Panc1 (cell line): ENCODE results near the gene CLK4. TPM values are rescaled to one million over a fixed set of nuclear protein-coding genes. Genes with fewer than 3 reads are reported as not detected.

ENCODE experiments used
- ATAC-seq: fragments of 200-7000 bp; cut with Tn5 transposase; 2 replicates; pipeline ENCODE4 v1.9.1; 2020; ENCODE audit warnings: mild to moderate bottlenecking, moderate library complexity
- BruUV-seq: library from RNA; stranded (reverse); fragments of 400-500 nt; replicated peaks from 2 replicates; lab custom pipeline; 2021; lab: Mats Ljungman, UMichigan
- CTCF ChIA-PET: fragments of 300-600 bp; sonication (Branson Sonifier 250); formaldehyde crosslinking; loops from one replicate; lab custom pipeline; 2022; ENCODE audit warnings: antibody characterized with exemption; lab: Charles Lee
- POLR2A ChIA-PET: fragments of 300-600 bp; sonication (Branson Sonifier 250); formaldehyde crosslinking; loops from one replicate; lab custom pipeline; 2022; ENCODE audit warnings: antibody characterized with exemption; lab: Charles Lee
- DNase-seq: peaks from one replicate; pipeline ENCODE4 v3.0.0-alpha.2; 2010; ENCODE audit warnings: low read depth, low spot score
- H3K27ac ChIP-seq: 2 replicates; pipeline ENCODE4 v1.5.1; 2011; ENCODE audit warnings: mild to moderate bottlenecking, low read length, inconsistent platforms
- H3K27me3 ChIP-seq: fragments of 200-500 bp; sonication (Bioruptor generic); 2 replicates; pipeline ENCODE4 v1.6.0; 2014; ENCODE audit warnings: low read length, inconsistent platforms; ENCODE audit not compliant: control insufficient read depth, insufficient read depth
- H3K36me3 ChIP-seq: fragments of 200-500 bp; sonication (Bioruptor generic); 2 replicates; pipeline ENCODE4 v1.5.1; 2014; ENCODE audit warnings: inconsistent platforms, mild to moderate bottlenecking, low read length, moderate library complexity; ENCODE audit not compliant: control insufficient read depth, insufficient read depth
- H3K4me1 ChIP-seq: 2 replicates; pipeline ENCODE4 v1.5.1; 2011; ENCODE audit warnings: inconsistent platforms, mild to moderate bottlenecking, low read length, moderate library complexity; ENCODE audit not compliant: control insufficient read depth, insufficient read depth
- H3K4me3 ChIP-seq, 2 experiments: 2 replicates each; pipeline ENCODE4 v1.5.1; 2011 to 2012; ENCODE audit warnings: low read depth in 2 of 2, low read length in 2 of 2, mild to moderate bottlenecking in 2 of 2, inconsistent platforms in 1 of 2, moderate library complexity in 1 of 2
- H3K9me3 ChIP-seq: fragments of 200-500 bp; sonication (Bioruptor generic); 2 replicates; pipeline ENCODE4 v1.5.1; 2014; ENCODE audit warnings: low read depth, mild to moderate bottlenecking, inconsistent platforms, low read length, moderate library complexity; ENCODE audit not compliant: control insufficient read depth, insufficient read depth
- CTCF ChIP-seq: fragments of 450-650 bp; IDR thresholded peaks from 2 replicates; pipeline ENCODE4 v1.5.1; 2017; ENCODE audit warnings: mild to moderate bottlenecking
- POLR2AphosphoS5 ChIP-seq: IDR thresholded peaks from 2 replicates; pipeline ENCODE4 v1.6.1; 2012; ENCODE audit warnings: mild to moderate bottlenecking, low read depth, low read length, moderate library complexity
- REST ChIP-seq, 2 experiments: IDR thresholded peaks; 2 replicates each; pipeline ENCODE4 v1.6.1; 2011 to 2012; ENCODE audit warnings: low read depth in 2 of 2, control low read depth in 1 of 2, low read length in 1 of 2, mild to moderate bottlenecking in 1 of 2, moderate library complexity in 1 of 2; ENCODE audit not compliant: insufficient read depth in 1 of 2
- SIN3A ChIP-seq: IDR thresholded peaks from 2 replicates; pipeline ENCODE4 v1.6.1; 2012; ENCODE audit warnings: low read depth, mild to moderate bottlenecking, low read length, moderate library complexity, borderline replicate concordance; ENCODE audit not compliant: insufficient read depth
- TCF7L2 ChIP-seq: IDR thresholded peaks from 2 replicates; pipeline ENCODE4 v1.6.1; 2011; ENCODE audit warnings: mild to moderate bottlenecking, low read depth, low read length, inconsistent platforms
- in situ Hi-C: cut with HindIII; loops from 2 replicates; pipeline ENCODE4 v1.10.0; 2016; ENCODE audit warnings: low sequenced_read_pairs, low pct_unique_long_range_greater_than_20kb
- intact Hi-C: fragments of 100-400 bp; cut with micrococcal nuclease; formaldehyde crosslinking; loops from one replicate; pipeline ENCODE4 v1.10.0; 2022; ENCODE audit not compliant: unreplicated experiment
- total RNA-seq: library from RNA; stranded (reverse); gene quantifications from one replicate; pipeline ENCODE4 v1.2.1, GENCODE V29; 2021; ENCODE audit not compliant: unreplicated experiment

CLK4 gene
- total RNA-seq, 1 experiment from 2014 or later = 23.4 TPM

- ATAC-seq = no peak
- POLR2A ChIA-PET = no interaction called here
- intact Hi-C loops = no loop called here
Measured at GRCh38 chr5:178577376-178577839, 49.4 kb downstream of the CLK4 start.

GRCh38 chr5:178576591-178577351 is 50.1 kb downstream of the CLK4 start:
- DNase-seq = no peak
- no peak for ATAC-seq
- Histone ChIP-seq H3K4me3 (no peak overlapping the region), H3K36me3 (no peaks in the 10 kb centered on the region), H3K27me3 (no peaks in the 10 kb centered on the region; the same call in 1 of the 2 replicates), H3K9me3 (no peaks in the 10 kb centered on the region), H3K4me1 (no peaks in the 10 kb centered on the region), H3K27ac (no peak overlapping the region)
- BruUV-seq = no TSS peak
- TF ChIP-seq CTCF (no peak), REST (IDR thresholded peaks at IDR 0.05; ENCODE audit: insufficient read depth in 1 of 2, low read depth in 2 of 2, low read length in 1 of 2) (no peak), POLR2AphosphoS5 (no peak), SIN3A (no peak), TCF7L2 (no peak)
- intact Hi-C loops = no loop called here
- ChIA-PET CTCF (no interaction called here), POLR2A (no interaction called here)
- in situ Hi-C loops = no loop called here

More at GRCh38 chr5:178577376-178577839, 49.4 kb downstream of the CLK4 start:
- no TSS peak for BruUV-seq
- in situ Hi-C loops = no loop called here
- no peaks in the 10 kb centered on the region; the same call in 1 of the 2 replicates for H3K27me3 ChIP-seq
- no peak overlapping the region for H3K27ac ChIP-seq
- CTCF ChIA-PET = no interaction called here
- no peaks in the 10 kb centered on the region for H3K36me3 ChIP-seq
- DNase-seq = no peak
- H3K4me1 ChIP-seq = no peaks in the 10 kb centered on the region
- no peak overlapping the region for H3K4me3 ChIP-seq
- H3K9me3 ChIP-seq = no peaks in the 10 kb centered on the region
- TF ChIP-seq REST (IDR thresholded peaks at IDR 0.05; ENCODE audit: insufficient read depth in 1 of 2, low read depth in 2 of 2, low read length in 1 of 2) (no peak), POLR2AphosphoS5 (no peak), CTCF (no peak), SIN3A (no peak)
